ENCODE results near the gene ATXN1.

Gene ATXN1

GRCh38 chr6:16803294-16804200 is 42.3 kb upstream of the ATXN1 start:
- TF ChIP-seq CTCF (IDR thresholded peaks at IDR 0.05) = no peak

- no peak for TF ChIP-seq CTCF (IDR thresholded peaks at IDR 0.05)
These were observed 40.8 kb upstream of the ATXN1 start for GRCh38 chr6:16802071-16802470.

- no peak for TF ChIP-seq CTCF (IDR thresholded peaks at IDR 0.05)
These were observed 39.7 kb upstream of the ATXN1 start for GRCh38 chr6:16800942-16801341.

GRCh38 chr6:16800341-16800740 is 39.1 kb upstream of the ATXN1 start:
- no peak for TF ChIP-seq CTCF (IDR thresholded peaks at IDR 0.05)

- TF ChIP-seq CTCF (IDR thresholded peaks at IDR 0.05) = no peak
These were observed 38.3 kb upstream of the ATXN1 start for GRCh38 chr6:16799279-16800193.

GRCh38 chr6:16793828-16794412 is 32.7 kb upstream of the ATXN1 start:
- TF ChIP-seq CTCF (IDR thresholded peaks at IDR 0.05) = no peak

GRCh38 chr6:16789329-16790038 is 28.2 kb upstream of the ATXN1 start:
- no peak for TF ChIP-seq CTCF (IDR thresholded peaks at IDR 0.05)
